Measurements from ENCODE around the gene CPPED1.

CPPED1 gene

GRCh38 chr16:12682432-12683165 is 121.1 kb downstream of the CPPED1 start:
- no peak for DNase-seq (ENCODE audit: low read depth in 3 of 3, low spot score in 1 of 3)

GRCh38 chr16:12681653-12682052 is 122.0 kb downstream of the CPPED1 start:
- no peak for DNase-seq (ENCODE audit: low read depth in 3 of 3, low spot score in 1 of 3)

- no peak for DNase-seq (ENCODE audit: low read depth in 3 of 3, low spot score in 1 of 3)
These were observed 123.2 kb downstream of the CPPED1 start for GRCh38 chr16:12680531-12680930.

GRCh38 chr16:12679660-12680272 is 123.9 kb downstream of the CPPED1 start:
- DNase-seq (ENCODE audit: low read depth in 3 of 3, low spot score in 1 of 3) = no peak

GRCh38 chr16:12678983-12679382 is 124.7 kb downstream of the CPPED1 start:
- DNase-seq (ENCODE audit: low read depth in 3 of 3, low spot score in 1 of 3) = no peak

GRCh38 chr16:12677502-12677901 is 126.2 kb downstream of the CPPED1 start:
- DNase-seq (ENCODE audit: low read depth in 3 of 3, low spot score in 1 of 3) = no peak

GRCh38 chr16:12675852-12676251 is 127.8 kb downstream of the CPPED1 start:
- DNase-seq (ENCODE audit: low read depth in 3 of 3, low spot score in 1 of 3) = no peak

- no peak for DNase-seq (ENCODE audit: low read depth in 3 of 3, low spot score in 1 of 3)
These were observed 128.6 kb downstream of the CPPED1 start for GRCh38 chr16:12675046-12675445.

GRCh38 chr16:12674524-12674923 is 129.2 kb downstream of the CPPED1 start:
- DNase-seq (ENCODE audit: low read depth in 3 of 3, low spot score in 1 of 3) = no peak

- no peak for DNase-seq (ENCODE audit: low read depth in 3 of 3, low spot score in 1 of 3)
These were observed 129.6 kb downstream of the CPPED1 start for GRCh38 chr16:12674071-12674470.

GRCh38 chr16:12673466-12673865 is 130.2 kb downstream of the CPPED1 start:
- no peak for DNase-seq (ENCODE audit: low read depth in 3 of 3, low spot score in 1 of 3)

GRCh38 chr16:12672986-12673385 is 130.7 kb downstream of the CPPED1 start:
- no peak for DNase-seq (ENCODE audit: low read depth in 3 of 3, low spot score in 1 of 3)

- no peak for DNase-seq (ENCODE audit: low read depth in 3 of 3, low spot score in 1 of 3)
These were observed 133.8 kb downstream of the CPPED1 start for GRCh38 chr16:12669908-12670307.

GRCh38 chr16:12667909-12668308 is 135.8 kb downstream of the CPPED1 start:
- no peak for DNase-seq (ENCODE audit: low read depth in 3 of 3, low spot score in 1 of 3)

- no peak for DNase-seq (ENCODE audit: low read depth in 3 of 3, low spot score in 1 of 3)
These were observed 139.4 kb downstream of the CPPED1 start for GRCh38 chr16:12664164-12664733.

GRCh38 chr16:12661656-12662172 is 142.0 kb downstream of the CPPED1 start:
- no peak for DNase-seq (ENCODE audit: low read depth in 3 of 3, low spot score in 1 of 3)

GRCh38 chr16:12659871-12660270 is 143.8 kb downstream of the CPPED1 start:
- DNase-seq (ENCODE audit: low read depth in 3 of 3, low spot score in 1 of 3) = no peak

- no peak for DNase-seq (ENCODE audit: low read depth in 3 of 3, low spot score in 1 of 3)
These were observed 145.2 kb downstream of the CPPED1 start for GRCh38 chr16:12658506-12658905.

- DNase-seq (ENCODE audit: low read depth in 3 of 3, low spot score in 1 of 3) = no peak
These were observed 148.2 kb downstream of the CPPED1 start for GRCh38 chr16:12655537-12655936.

- no peak for DNase-seq (ENCODE audit: low read depth in 3 of 3, low spot score in 1 of 3)
These were observed 149.8 kb downstream of the CPPED1 start for GRCh38 chr16:12653820-12654392.

- DNase-seq (ENCODE audit: low read depth in 3 of 3, low spot score in 1 of 3) = no peak
These were observed 150.8 kb downstream of the CPPED1 start for GRCh38 chr16:12652924-12653323.
